ENCODE results near the gene MTERF4.

GRCh38 chr2:241091201-241091600 is 10.9 kb downstream of the MTERF4 start:
- no peak for TF ChIP-seq CTCF (IDR thresholded peaks at IDR 0.05; ENCODE audit: insufficient read depth, low read length)
- TF ChIP-seq POLR2AphosphoS5 (IDR thresholded peaks at IDR 0.05; ENCODE audit: low read depth) = no peak

All from HL-60 (cell line).